Measurements from ENCODE around the gene WNT9A. TPM values are rescaled to one million over a fixed set of nuclear protein-coding genes. Genes with fewer than 3 reads are reported as not detected.

WNT9A gene
- total RNA-seq, 1 donor from 2014 or later, result 0.05 TPM

Other genes with a start within 250 kb of the WNT9A start
- gene JMJD4, start 212.6 kb downstream of the WNT9A start, total RNA-seq, result 10.3 TPM
- gene SNAP47, start 212.5 kb downstream of the WNT9A start, total RNA-seq, result 35.8 TPM
- not detected for gene PRSS38, start 132.3 kb downstream of the WNT9A start, total RNA-seq
- not detected for gene WNT3A, start 59.1 kb upstream of the WNT9A start, total RNA-seq
- gene ARF1, start 134.8 kb upstream of the WNT9A start, total RNA-seq, result 172 TPM
- gene C1orf35, start 155.4 kb upstream of the WNT9A start, total RNA-seq, result 6.9 TPM
- gene MRPL55, start 161.4 kb upstream of the WNT9A start, total RNA-seq, result 38.0 TPM
- gene GUK1, start 192.3 kb upstream of the WNT9A start, total RNA-seq, result 128 TPM
- 0.50 TPM for gene GJC2, start 202.0 kb upstream of the WNT9A start, total RNA-seq
- gene IBA57, start 217.9 kb upstream of the WNT9A start, total RNA-seq, result 9.8 TPM